GM12891 (cell line): ENCODE data around the gene ZNF792.

Experiments
- DNase-seq: peaks from one replicate; pipeline ENCODE4 v3.0.0; 2011; ENCODE audit warnings: low spot score; ENCODE audit not compliant: insufficient read length
- FAIRE-seq: peaks from 2 replicates; lab custom pipeline; 2011; peaks lifted over from hg19 to GRCh38; lab: Jason Lieb, UNC
- PAX5 ChIP-seq: IDR thresholded peaks from 2 replicates; pipeline ENCODE4 v1.6.1; 2011; ENCODE audit warnings: low read length, moderate library complexity, mild to moderate bottlenecking; ENCODE audit not compliant: insufficient read depth, severe bottlenecking
- POLR2A ChIP-seq: IDR thresholded peaks from 2 replicates; pipeline ENCODE4 v1.6.1; 2011; ENCODE audit warnings: low read depth, low read length, control low read depth
- POLR2AphosphoS5 ChIP-seq: IDR thresholded peaks from 2 replicates; pipeline ENCODE4 v1.6.1; 2011; ENCODE audit warnings: low read depth, low read length, control low read depth
- POU2F2 ChIP-seq: IDR thresholded peaks from 2 replicates; pipeline ENCODE4 v1.6.1; 2011; ENCODE audit warnings: low read depth, mild to moderate bottlenecking, control low read depth, low read length, moderate library complexity
- SPI1 ChIP-seq: IDR thresholded peaks from 2 replicates; pipeline ENCODE4 v1.6.1; 2011; ENCODE audit warnings: low read depth, low read length, control low read depth
- TAF1 ChIP-seq: IDR thresholded peaks from 2 replicates; pipeline ENCODE4 v1.6.1; 2011; ENCODE audit warnings: low read depth, low read length, control low read depth

ZNF792 gene

GRCh38 chr19:34989298-34989697 lies 25.3 kb upstream of the ZNF792 start:
- no peak for FAIRE-seq
- no peak for TF ChIP-seq POU2F2
- TF ChIP-seq POLR2AphosphoS5 = no peak
- TF ChIP-seq PAX5 = no peak
- TF ChIP-seq SPI1 = no peak
- TF ChIP-seq POLR2A = no peak
- no peak for TF ChIP-seq TAF1

GRCh38 chr19:34988119-34988518 lies 24.1 kb upstream of the ZNF792 start:
- TF ChIP-seq PAX5 (no peak), POLR2AphosphoS5 (no peak), SPI1 (no peak), POU2F2 (no peak), POLR2A (no peak), TAF1 (no peak)
- DNase-seq = no peak
- FAIRE-seq = no peak

More at GRCh38 chr19:34989298-34989697, 25.3 kb upstream of the ZNF792 start:
- no peak for DNase-seq

- FAIRE-seq (peak; percentile 40), DNase-seq (no peak)
Observed at GRCh38 chr19:34985249-34986022, 21.4 kb upstream of the ZNF792 start.

GRCh38 chr19:34984287-34984686 lies 20.3 kb upstream of the ZNF792 start:
- FAIRE-seq (no peak), DNase-seq (no peak)
- TF ChIP-seq TAF1 (no peak), PAX5 (no peak), POLR2A (no peak), POLR2AphosphoS5 (no peak), SPI1 (no peak), POU2F2 (no peak)

More at GRCh38 chr19:34985249-34986022, 21.4 kb upstream of the ZNF792 start:
- TF ChIP-seq POLR2A = no peak
- TF ChIP-seq TAF1 = no peak
- no peak for TF ChIP-seq PAX5
- TF ChIP-seq POLR2AphosphoS5 = no peak
- TF ChIP-seq POU2F2 = no peak
- no peak for TF ChIP-seq SPI1

GRCh38 chr19:34983786-34984185 lies 19.8 kb upstream of the ZNF792 start:
- TF ChIP-seq POLR2AphosphoS5 = no peak
- TF ChIP-seq SPI1 = no peak
- no peak for TF ChIP-seq PAX5
- no peak for TF ChIP-seq POLR2A
- TF ChIP-seq POU2F2 = no peak
- TF ChIP-seq TAF1 = no peak
- FAIRE-seq (no peak), DNase-seq (no peak)

- no peak for TF ChIP-seq POLR2A
- TF ChIP-seq PAX5 = no peak
- TF ChIP-seq SPI1 = no peak
- TF ChIP-seq POLR2AphosphoS5 = no peak
- DNase-seq (no peak), FAIRE-seq (no peak)
Observed at GRCh38 chr19:34982275-34982674, 18.2 kb upstream of the ZNF792 start.

- TF ChIP-seq POLR2AphosphoS5 = no peak
- no peak for TF ChIP-seq SPI1
- TF ChIP-seq POU2F2 = no peak
- no peak for TF ChIP-seq TAF1
- no peak for TF ChIP-seq PAX5
- no peak for TF ChIP-seq POLR2A
- DNase-seq (no peak), FAIRE-seq (no peak)
Observed at GRCh38 chr19:34979819-34980640, 16.0 kb upstream of the ZNF792 start.

GRCh38 chr19:34976611-34977010 lies 12.6 kb upstream of the ZNF792 start:
- DNase-seq (no peak), FAIRE-seq (no peak)
- TF ChIP-seq SPI1 = no peak
- TF ChIP-seq POLR2A = no peak
- no peak for TF ChIP-seq POU2F2

GRCh38 chr19:34975056-34975455 lies 11.0 kb upstream of the ZNF792 start:
- TF ChIP-seq POLR2AphosphoS5 = no peak
- no peak for TF ChIP-seq TAF1
- no peak for TF ChIP-seq POLR2A
- TF ChIP-seq POU2F2 = no peak
- TF ChIP-seq PAX5 = no peak
- no peak for TF ChIP-seq SPI1
- FAIRE-seq = no peak
- no peak for DNase-seq
